KG1 (cell line): ENCODE measurements around the gene JAG1.
A peak's percentile ranks its signal among the peaks of the same experiment; 100 is the strongest.

Experiments
- DNase-seq: peaks from one replicate; lab custom pipeline; 2025; lab: John Stamatoyannopoulos, UW

The JAG1 gene

DNA sequence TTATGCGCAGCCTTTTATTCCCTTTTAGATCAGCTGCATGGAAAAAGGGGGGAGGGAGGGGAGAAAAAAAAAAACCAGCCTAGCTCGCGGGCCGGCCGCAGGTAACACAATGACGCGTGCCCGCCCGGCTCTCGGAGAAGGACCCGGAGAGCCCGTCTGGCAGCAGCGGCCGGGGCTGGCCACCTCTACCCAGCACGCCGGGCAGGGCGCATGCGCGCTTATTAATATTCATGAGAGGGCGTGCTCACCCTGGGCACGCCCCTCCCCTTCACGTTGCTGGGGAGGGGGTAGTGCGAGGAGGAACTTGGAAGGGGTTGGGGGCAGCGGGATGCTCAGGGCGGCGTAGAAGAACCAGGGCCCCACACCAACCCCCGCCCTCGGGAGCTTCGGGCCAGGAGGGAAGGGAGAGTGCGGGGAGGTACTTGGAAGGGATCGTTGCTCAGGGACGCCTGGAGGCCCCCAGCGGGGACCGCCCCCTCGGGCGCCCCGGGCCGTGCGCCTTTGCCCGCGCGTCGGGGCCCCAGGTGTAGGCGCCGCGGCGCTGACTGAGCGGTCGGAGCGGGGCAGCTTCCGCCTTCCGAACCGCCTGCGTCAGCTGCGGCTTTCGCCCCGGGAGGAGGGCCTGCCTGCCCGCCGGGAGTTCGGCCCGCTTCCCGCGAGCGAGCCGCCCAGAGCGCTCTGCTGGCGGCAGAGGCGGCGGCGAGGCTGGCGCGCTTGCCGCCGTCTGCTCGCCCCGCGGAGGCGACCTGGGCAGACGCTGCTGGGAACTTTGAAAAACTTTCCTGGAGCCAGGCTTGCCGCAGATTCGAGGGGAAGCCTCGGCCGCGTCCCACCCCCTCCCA, at the start of gene JAG1:
Gene JAG1, minus strand, starts transcription at position 158 of the 842 bp plus-strand sequence. CDS start 469 bp downstream, outside the sequence.
- DNase-seq, result peak; percentile 67

DNA sequence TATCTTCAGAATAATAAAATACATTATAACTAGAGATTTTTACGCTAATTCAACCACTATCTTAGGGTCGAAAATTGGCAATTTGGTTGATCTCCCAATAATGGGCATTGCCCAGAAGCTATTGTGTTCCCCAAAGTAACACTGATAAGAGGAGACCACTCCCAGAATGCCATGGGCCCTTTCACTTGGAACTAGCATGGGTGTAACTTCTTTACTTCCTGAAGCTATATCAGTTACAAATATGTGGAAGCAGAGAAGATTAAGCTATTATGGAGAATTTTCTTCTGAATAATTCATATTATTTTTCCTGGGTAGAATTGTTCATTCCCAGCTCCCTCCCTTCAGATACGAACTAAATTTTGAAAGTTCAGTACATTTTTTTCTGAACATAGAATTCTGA, 48.2 kb upstream of the JAG1 start:
- no peak for DNase-seq

DNA sequence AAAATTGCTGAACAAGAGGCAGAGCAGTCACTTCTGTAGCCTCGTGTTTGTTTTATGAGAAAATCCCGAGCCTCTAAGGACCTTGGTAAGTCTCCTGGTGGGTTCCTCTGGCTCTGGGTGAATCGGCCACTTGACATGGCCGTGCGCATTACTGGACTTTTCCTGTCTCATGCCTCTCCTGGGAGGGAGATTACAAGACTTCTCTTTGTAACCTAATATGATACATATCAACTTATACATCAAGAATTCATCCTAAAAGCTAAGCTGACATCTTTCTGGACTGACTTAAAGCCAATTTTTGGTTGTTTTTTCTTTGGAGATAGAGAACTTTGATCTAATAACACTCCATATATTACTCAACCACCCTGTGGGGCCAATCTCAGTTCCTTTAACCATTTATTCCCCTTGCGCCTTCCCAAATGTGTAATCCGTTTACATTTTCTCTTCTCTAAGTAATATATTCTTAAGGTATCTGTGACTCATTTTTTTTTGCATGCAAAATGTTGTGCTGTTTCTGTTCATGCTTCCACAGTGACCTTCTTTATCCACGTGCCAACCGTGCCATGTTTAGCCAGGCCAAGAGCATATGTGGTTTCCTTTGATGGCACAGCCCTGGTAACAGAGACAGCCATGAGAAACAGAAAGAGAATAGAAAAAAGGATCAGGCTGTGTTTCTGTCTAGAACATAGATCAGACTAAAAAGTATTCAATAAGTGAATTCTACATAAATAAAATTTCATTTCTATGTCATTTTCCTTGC, 47.5 kb upstream of the JAG1 start:
- no peak for DNase-seq

DNA sequence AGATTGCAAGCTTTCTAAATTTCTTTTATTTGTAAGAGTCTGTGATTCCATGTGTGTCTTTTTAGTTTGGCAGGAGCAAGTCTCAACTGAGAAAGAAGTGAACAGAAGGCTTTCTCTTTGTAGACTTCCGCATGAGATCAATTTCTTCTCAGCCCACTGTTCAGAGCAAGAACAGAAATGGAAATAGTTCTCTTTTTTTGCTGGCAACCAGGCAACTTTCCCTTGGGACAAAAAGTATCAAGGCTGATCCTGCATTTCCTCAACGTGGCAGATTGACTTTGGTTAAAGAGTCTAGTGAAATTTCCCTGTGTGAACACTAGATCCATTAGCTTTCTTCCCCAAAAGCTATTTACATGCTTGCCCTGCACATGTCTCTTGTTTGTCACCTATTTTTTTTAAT, 46.8 kb upstream of the JAG1 start:
- no peak for DNase-seq

DNA sequence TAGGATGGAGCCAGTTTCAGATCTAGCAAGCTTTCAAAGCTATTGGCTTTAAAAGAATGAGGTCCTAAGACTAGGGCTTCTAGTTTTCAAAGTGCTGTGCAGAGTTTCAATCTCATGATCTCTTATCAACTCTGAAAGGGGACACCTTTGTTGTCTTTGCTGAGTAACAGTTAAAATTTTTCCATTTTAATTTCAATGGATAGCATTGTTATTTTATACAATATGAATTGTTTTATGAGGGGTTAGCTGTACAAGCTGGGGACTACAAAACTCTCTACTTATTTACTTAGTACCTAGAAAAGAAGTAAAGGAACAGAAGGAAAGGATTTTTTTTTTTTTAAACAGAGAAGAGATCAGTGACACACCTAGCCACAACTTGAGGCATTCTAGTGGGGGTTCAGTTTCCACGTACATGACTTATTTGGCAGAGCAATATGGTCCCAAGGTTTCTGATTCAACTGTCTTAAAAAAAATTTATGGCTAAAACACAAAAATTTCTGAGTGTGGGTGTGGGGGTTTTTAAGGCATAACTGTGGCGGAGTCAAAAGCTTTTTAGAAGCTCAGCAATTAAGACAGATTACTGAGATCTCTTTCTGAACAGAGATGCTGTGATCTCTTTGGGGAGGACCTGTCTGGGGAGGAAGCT, 46.1 kb upstream of the JAG1 start:
- DNase-seq, result no peak

DNA sequence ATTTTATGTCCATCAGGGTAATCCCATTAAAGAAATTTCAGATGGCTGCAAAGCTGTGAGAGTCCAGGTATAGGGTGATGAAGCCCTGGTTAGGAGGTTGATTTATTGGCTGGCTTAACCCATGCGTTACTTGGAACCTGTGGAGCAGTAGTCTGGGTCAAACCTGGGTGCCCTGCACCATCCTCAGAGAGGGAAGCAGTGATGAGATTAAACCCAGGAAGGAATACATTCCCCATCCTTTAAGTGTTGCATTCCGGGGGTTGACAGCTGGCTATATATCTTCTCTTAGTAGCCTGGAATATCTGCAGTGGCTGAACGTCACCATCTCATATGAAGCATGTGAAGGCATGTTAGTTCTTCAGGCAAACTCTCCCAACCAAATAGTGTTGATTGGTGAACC, 44.9 kb upstream of the JAG1 start:
- DNase-seq, result no peak

DNA sequence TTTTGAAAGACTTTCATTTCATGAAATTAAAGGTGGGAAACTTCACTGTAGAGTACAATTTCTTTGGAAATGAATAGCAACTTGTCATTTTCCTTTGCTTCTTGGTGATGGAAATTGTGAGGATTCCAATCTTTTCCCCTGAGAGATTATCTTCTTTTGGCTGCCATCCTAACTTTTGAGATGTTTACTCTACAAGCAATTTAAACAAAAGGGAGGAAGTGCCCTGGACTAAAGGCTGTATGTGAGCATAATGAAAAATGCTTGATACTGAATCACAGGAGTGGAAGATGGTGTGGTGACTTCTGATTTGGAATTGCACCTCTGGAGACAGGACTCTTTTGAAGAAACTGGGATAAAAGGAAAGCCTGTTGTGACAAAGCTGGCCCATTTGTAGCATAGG, 43.1 kb upstream of the JAG1 start:
- no peak for DNase-seq

DNA sequence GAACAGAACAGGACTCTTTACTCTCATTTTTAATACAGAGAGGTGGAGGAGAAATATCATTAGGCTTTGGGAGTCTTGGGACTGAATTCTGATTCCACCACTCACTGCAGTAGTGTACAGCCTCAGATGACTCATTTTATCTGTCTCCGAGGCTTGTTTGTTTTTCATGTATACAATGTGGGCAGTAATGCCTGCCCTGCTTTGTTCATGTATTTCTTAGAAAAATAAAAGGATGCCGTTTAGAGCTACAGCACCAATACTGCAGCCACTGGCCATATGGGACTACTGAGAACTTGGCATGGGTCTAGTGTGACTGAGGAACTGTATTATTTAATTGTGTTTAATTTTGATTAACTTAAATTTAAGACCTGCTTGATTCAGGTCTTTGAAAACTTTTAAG, 41.2 kb upstream of the JAG1 start:
- no peak for DNase-seq

DNA sequence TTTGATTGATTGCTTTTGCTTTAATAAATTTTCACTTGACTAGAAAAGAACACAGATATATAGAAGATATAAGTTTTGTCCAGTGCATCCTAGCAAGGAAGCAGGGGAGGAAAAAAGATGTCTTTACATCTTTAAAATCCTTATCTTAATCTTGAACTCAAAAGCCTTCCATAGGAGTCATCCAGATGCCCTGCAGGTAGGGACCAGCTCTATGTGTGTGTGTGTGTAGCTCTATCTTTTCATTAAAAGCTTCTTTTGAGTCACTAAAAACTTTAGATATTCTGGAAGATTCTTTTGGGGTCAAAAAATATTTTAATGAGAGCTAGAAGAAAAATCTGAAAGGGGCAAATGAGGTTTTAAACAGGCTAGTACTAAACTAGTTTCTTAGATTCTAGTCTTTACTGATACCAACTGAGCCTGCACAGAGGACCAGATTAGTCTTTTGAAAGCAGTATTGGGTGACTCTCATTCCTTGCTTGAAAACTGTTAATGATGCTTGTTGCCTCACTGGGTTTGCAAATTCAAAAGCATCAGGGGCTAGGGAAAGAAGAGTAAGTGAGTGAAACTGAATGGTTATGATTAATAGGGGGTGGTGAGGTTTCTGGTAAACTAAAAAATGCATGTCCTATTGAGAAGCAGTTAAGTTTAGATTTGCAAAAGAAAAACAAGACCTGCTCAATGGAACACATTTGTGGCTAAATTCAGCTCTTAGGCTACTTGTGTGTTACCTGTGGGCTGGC, 40.6 kb upstream of the JAG1 start:
- no peak for DNase-seq

DNA sequence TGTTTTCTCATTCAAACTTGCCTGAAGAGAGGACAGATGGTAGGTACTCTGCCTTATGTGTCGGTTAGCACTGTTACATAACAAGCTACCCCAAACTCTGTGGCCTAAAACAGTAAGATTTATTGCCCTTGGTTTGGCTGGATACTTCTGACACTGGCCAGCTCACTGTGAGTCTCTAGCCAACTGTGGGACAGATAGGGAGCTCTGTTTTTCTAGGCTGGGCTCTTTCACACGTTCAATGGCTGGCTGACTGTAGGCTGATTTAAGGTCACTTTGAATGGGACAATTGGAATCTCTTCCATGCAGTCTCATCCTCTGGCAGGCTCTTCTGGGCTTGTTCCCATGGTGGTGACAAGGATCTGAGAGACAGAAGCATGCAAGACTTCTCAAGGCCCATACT, 39.4 kb upstream of the JAG1 start:
- DNase-seq, result no peak

DNA sequence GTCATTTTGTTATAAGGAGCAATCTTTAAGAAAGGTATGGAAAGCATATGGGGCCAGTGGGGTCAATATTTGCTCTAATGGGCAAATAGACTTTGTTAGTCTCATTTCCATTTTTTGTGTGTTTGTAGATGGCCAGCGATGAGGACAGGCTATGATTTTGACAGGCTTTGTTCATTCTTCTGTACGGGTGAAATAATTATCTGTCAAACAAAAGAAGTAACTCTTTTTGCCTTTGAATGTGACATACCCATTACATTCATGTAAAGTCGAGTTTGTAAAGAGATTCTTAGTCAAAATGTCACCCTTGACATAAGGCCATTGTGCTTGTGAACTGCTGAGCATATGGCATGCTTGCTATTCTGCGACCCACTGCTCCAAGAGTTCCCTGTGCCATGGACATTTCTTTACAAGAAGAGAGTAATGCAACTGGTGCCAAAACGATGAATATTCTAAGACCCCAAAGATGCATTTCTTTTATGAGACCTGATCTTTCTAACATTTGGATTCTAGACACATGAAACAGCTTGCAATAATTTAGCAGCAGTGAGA, 38.2 kb upstream of the JAG1 start:
- DNase-seq, result no peak

DNA sequence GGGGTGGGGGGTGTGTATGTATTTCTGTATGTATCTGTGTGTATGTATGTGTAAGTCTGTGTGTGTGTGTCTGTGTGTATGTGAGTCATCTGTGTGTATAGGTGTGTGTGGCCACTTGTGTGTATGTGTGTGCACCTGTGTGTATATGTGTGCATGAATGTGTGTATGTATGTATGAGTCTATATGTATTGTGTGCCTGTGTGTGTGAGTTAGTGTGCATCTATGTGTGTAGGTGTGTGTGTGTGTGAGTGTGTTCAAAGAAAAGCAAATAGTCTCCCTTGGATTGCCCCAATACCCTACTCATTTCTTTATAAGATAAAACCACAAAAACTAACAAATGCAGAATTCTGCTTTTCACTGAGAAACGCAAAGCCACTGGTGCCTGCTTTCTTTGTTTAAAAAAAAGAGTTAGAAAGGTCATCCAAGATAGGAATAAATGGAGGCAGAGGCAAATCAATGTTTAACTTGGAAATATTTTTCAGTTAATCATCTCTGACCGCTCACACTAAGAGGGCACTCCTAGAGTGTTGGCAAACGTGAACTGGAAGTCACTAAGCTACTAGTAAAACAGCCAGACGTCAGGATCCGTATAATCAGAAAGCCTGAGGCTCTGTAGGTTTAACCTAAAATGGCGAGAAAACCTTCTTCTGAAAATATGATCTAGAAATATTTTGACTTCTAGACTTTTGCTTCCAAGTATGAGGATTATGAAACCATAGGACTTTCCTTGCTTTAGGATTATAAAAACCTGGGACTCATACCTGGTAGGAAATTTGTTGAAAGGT, 37.4 kb upstream of the JAG1 start:
- no peak for DNase-seq

DNA sequence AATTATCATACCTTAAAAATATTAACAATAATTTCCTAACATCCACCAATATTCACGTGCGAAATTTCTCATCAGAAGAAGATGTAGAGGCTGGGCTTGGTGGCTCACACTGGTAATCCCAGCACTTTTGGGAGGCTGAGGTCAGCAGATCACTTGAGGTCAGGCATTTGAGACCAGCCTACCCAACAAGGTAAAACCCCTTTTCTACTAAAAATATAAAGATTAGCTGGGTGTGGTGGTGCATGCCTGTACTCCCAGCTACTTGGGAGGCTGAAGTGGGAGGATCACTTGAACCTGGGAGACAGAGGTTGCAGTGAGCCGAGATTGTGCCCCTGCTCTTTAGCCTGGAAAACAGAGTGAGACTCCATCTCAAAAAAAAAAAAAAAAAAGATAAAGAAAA, 36.1 kb upstream of the JAG1 start:
- DNase-seq, result no peak

DNA sequence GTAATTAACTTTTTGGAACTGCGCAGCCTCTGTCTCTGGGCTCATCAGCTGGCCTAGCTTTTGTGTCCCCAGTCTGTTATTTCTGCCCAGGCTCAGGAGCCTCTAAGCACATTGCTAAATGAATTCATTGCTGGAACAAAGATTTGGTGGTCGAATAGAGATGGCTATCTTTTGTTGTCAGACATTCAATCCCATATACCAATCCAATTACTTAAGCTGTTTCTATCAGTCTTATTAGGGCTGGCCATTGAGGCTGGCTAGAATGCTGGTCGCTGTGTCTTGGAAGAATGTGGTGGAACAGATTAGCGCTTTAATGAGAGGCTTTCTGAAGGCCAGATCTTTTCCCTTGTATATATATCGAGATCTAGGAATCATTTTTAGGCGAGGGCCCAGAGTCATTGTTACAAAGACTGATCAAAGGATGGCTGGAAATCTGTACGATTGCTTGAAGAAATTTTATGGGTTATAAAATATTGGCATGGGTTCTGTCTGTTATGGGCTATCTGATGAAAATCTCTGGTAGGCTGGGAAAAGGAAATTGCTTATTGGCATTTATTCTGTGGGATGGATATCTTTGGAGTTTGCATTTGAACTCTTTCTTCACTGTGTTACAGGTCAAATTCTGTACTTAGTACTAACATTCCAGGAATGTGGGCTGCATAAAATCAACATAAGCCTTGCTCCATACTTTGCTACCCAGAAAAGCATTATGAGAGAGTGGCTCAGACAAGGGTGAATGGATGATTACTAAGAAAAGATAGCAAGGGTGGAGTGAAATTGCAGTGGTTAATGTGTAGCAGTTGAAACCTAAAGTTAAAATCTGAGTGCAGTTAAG, 34.8 kb upstream of the JAG1 start:
- no peak for DNase-seq

DNA sequence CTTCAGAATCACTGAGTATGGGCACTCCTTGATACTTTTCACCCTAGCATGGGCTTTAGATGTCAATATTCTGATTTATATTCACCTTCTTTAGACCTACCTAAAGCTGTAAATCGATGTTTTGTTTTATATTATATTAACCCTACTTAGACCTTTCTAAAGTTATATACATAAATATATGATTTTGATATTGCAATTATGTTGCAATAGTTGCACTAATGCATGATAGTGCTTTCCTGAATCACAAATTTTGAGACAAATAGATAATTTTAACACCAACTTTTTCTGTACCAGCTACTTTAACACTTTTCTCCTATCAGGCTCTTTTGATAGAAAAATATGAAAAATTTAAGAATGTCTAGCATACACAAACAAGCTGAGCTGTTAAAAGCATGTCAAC, 34.0 kb upstream of the JAG1 start:
- DNase-seq, result no peak

DNA sequence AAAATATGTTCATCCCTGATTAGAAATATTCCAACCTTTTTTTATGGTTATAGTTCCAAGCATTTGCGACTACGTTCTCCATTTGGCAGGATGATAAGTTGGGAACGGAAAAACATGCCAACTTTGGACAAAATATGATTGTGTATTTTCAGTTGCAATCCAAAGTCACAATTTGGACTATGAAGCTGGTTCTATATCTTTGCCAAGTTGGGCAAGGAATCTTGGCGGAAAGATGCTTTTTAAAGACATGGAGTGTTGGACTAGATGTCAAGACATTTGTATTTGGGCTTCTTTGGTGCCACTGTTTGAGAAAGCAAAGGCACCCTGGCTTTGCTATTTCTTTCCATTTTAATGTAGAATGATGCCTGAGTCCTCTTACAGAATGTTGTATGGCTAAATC, 33.3 kb upstream of the JAG1 start:
- no peak for DNase-seq

DNA sequence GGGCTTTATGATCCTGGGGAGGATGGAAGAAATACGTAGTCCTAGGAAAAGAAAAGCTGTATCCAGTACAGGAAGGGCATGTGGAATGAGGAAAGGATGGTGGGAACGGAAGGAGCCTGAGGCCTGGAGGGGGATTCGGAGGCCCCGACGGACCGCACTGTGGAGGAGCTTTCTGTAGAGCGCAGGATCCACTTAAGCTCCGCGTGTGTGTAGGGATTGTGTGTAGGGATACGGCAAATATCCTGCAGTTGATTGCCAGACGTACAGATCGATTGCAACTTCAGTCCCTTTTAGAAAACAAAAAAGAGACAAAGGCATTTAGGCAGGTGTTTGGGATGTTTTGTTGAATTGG, 32.6 kb upstream of the JAG1 start:
- no peak for DNase-seq

DNA sequence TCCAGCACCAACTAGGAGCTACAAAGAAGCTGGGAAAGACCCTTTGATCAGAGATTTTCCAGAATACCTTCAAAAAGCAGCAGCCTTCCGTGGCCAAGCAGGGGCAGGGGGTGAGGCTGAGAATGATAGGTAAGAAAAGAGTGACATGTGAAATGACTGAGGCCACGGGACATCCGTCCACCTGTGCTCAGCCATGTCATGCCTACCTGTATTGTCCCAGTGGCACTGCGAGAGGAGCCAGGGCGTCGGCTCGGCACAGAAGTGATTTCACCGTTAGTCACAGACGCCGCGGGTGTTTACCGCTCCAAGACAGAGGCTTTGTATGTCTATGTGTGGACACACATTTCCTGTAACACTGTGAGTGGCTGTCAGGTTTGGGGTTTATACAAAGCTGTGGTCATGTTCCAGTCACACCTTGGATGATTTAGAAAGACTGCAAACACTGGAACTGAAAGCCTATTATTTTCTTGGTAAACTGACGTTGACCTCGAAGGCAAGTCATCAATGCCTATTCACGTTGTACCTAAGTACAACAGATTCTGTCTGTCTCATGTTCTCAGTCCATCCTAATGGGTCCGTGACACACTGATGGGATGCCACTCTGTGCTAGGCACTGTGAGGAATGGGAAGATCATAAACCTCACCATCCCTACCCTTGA, 32.1 kb upstream of the JAG1 start:
- DNase-seq, result no peak

DNA sequence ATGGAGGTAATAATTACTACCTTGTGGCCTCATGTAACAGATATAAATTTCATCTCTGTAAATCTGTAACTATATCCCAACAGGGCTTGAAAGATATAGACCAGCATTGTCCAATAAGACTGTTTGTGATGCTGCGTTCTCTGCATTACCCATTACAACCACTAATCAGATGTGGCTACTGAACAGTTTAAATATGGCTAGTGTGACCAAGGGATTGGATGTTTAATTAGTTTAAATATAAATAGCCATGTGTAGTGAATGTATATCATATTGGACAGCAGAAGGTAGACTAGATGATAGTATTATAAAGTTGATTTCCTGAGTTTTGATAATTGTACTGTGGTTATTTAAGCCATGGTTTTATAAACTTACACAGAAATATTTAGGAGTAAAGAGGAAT, 27.8 kb upstream of the JAG1 start:
- no peak for DNase-seq

DNA sequence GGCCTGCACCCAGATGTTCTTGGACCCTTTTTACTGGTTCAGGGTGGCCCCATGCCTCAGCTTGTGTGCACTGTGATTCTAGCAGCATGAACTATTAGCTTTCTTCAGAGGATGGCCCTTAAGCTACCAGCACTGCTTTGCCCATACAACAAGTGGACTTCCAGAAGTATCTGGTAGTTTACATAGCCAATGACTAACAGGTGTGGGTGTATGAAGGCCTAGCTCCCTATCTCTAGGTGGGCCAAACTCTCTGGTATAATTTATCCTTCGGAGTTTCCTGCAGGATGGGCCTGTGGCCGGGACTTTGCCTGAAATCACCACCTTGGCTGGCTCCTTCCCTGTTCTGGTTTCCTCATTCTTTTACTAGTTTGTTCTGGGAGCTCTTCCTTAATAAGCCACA, 26.1 kb upstream of the JAG1 start:
- DNase-seq, result no peak
